EL (cell line): ENCODE measurements around the gene SCRN1.
"Not testable (repeated sequence)": the region's sequence is repeated elsewhere in the genome, so short reads cannot be mapped to it uniquely, and the experiment has no call there.

Source experiments
- DNase-seq: peaks from one replicate; pipeline ENCODE4 v3.0.0-alpha.2; 2016

Gene SCRN1

GRCh38 chr7:29962035-29962434 lies 27.6 kb downstream of the SCRN1 start:
- no peak for DNase-seq

- not testable (repeated sequence) for DNase-seq
These were observed 28.0 kb downstream of the SCRN1 start for GRCh38 chr7:29961611-29962010.

- DNase-seq = no peak
These were observed 30.8 kb downstream of the SCRN1 start for GRCh38 chr7:29958667-29959358.

GRCh38 chr7:29957521-29958310 lies 31.9 kb downstream of the SCRN1 start:
- DNase-seq = no peak

- DNase-seq = no peak
These were observed 33.1 kb downstream of the SCRN1 start for GRCh38 chr7:29956487-29956836.

GRCh38 chr7:29955799-29956486 lies 33.7 kb downstream of the SCRN1 start:
- no peak for DNase-seq

GRCh38 chr7:29955075-29955792 lies 34.4 kb downstream of the SCRN1 start:
- DNase-seq = no peak

GRCh38 chr7:29953726-29954347 lies 35.8 kb downstream of the SCRN1 start:
- no peak for DNase-seq

GRCh38 chr7:29951206-29951605 lies 38.4 kb downstream of the SCRN1 start:
- DNase-seq = no peak

- DNase-seq = no peak
These were observed 39.1 kb downstream of the SCRN1 start for GRCh38 chr7:29950480-29950879.

- DNase-seq = no peak
These were observed 41.0 kb downstream of the SCRN1 start for GRCh38 chr7:29948587-29948986.

GRCh38 chr7:29946428-29947186 lies 43.0 kb downstream of the SCRN1 start:
- peak; percentile 28 for DNase-seq

- no peak for DNase-seq
These were observed 44.3 kb downstream of the SCRN1 start for GRCh38 chr7:29945259-29945809.

GRCh38 chr7:29940199-29940598 lies 49.4 kb downstream of the SCRN1 start:
- no peak for DNase-seq

GRCh38 chr7:29937132-29937531 lies 52.5 kb downstream of the SCRN1 start:
- DNase-seq = no peak

GRCh38 chr7:29935111-29935510 lies 54.5 kb downstream of the SCRN1 start:
- no peak for DNase-seq

GRCh38 chr7:29929018-29929807 lies 60.4 kb downstream of the SCRN1 start:
- no peak for DNase-seq

- no peak for DNase-seq
These were observed 62.9 kb downstream of the SCRN1 start for GRCh38 chr7:29926741-29927140.

GRCh38 chr7:29926216-29926615 lies 63.4 kb downstream of the SCRN1 start:
- DNase-seq = no peak

- DNase-seq = no peak
These were observed 64.9 kb downstream of the SCRN1 start for GRCh38 chr7:29924684-29925083.

- no peak for DNase-seq
These were observed 65.6 kb downstream of the SCRN1 start for GRCh38 chr7:29924006-29924405.
